Thymus (tissue), 11 donors: ENCODE measurements around the gene VTI1A. TPM values are rescaled to one million over a fixed set of nuclear protein-coding genes. Genes with fewer than 3 reads are reported as not detected.

Experiments
- DNase-seq, 9 donors: peaks; one replicate each; pipeline ENCODE4 v3.0.0-alpha.2; 2013; ENCODE audit warnings: low spot score in 9 of 9, low read depth in 6 of 9, missing footprints in 1 of 9
- H3K27ac ChIP-seq, 2 donors: one replicate each; pipeline ENCODE4 v1.5.1; 2013; ENCODE audit warnings: control low read depth in 1 of 2, low read depth in 1 of 2, low read length in 1 of 2, mild to moderate bottlenecking in 1 of 2, moderate library complexity in 1 of 2
- H3K27me3 ChIP-seq, 2 donors: one replicate each; pipeline ENCODE4 v1.5.1; 2013; ENCODE audit warnings: low read length in 1 of 2; ENCODE audit not compliant: control insufficient read depth in 2 of 2, insufficient read depth in 1 of 2
- H3K36me3 ChIP-seq, 2 donors: one replicate each; pipeline ENCODE4 v1.5.1; 2013; ENCODE audit warnings: low read length in 1 of 2, mild to moderate bottlenecking in 1 of 2, moderate library complexity in 1 of 2; ENCODE audit not compliant: control insufficient read depth in 2 of 2, insufficient read depth in 2 of 2
- H3K4me1 ChIP-seq, 2 donors: one replicate each; pipeline ENCODE4 v1.5.1; 2013; ENCODE audit warnings: low read length in 2 of 2; ENCODE audit not compliant: control insufficient read depth in 2 of 2, insufficient read depth in 2 of 2
- H3K4me3 ChIP-seq, 2 donors: one replicate each; pipeline ENCODE4 v1.5.1; 2013; ENCODE audit warnings: low read length in 2 of 2, control low read depth in 1 of 2, mild to moderate bottlenecking in 1 of 2
- H3K9me3 ChIP-seq, 2 donors: one replicate each; pipeline ENCODE4 v1.5.1; 2013; ENCODE audit warnings: low read length in 1 of 2, mild to moderate bottlenecking in 1 of 2; ENCODE audit not compliant: control insufficient read depth in 2 of 2, insufficient read depth in 1 of 2
- WGBS: extraction: QIAGEN DNeasy Blood & Tissue Kit; methylation state at CpG from one replicate; pipeline ENCODE4 v1.1.7; 2013; 5-methylcytosine and 5-hydroxymethylcytosine counted together
- polyA plus RNA-seq: library from polyadenylated mRNA; stranded (reverse); fragments of 200-250 nt; gene quantifications from one replicate; pipeline ENCODE4 v1.2.3, GENCODE V29; 2013
- total RNA-seq: library from RNA; stranded (reverse); fragments of 120-200 nt; gene quantifications from one replicate; pipeline ENCODE4 v1.2.4, GENCODE V29; 2013
- donor health status: healthy.

VTI1A gene
- total and polyA plus RNA-seq, 2 donors: 15.9 to 27.0 TPM

DNA sequence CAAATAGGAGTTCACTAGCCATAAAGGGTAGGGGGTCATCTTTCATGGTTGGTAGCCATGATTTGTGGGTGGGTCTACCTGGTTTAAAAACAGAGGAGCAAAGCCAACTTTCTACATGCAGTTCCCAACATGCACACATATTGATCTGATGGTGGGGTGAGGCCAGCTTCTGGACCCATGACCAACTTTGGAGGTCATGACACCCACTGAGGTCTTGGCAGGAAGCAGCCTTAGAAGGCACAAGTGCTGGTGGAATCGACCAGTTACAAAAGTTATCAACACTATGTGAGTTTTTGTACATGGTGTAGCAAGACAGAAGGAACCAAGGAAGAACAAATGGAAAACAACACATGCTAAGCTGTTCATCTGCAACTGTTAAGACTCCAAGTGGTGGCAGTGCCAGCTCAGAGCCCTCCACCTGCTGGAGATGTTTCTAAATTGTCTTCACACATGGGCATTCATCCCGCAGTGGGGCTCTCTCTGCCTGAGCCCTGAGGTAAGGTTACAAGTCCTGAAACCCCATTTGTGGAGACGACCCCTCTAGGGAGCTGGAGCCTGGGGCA lies 401.9 kb downstream of the VTI1A start:
- Histone ChIP-seq H3K9me3 (peaks cover 2 to 25% of the 10 kb centered on the region in 2 donors), H3K4me3 (no peak overlapping the region), H3K36me3 (no peaks in the 10 kb centered on the region), H3K4me1 (no peaks in the 10 kb centered on the region), H3K27ac (no peak overlapping the region), H3K27me3 (no peaks in the 10 kb centered on the region)
- no peak for DNase-seq
- 99% methylated on average over 3 of the region's 3 CpGs for WGBS

DNA sequence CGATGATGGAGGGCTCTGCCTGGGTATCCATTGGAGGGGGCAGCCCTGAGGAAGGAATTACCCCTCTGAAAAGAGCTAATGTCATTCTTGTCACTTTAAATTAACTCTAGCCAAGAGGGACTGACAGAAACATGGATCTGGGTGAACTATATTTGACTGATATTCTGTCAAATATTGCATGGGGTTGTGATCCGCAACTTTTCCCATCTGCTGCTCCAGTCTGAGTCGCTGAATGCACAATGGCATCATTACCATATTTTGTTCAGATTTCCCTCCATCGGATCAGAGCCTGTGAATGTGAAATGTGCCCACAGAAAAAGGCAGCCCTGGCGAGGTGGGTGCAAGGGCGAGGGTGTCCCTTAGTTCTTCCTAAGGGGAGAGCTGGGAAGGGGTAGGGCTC lies 402.5 kb downstream of the VTI1A start:
- H3K4me3 ChIP-seq: no peak overlapping the region
- H3K27ac ChIP-seq: no peak overlapping the region
- H3K36me3 ChIP-seq: no peaks in the 10 kb centered on the region
- no peak for DNase-seq
- H3K9me3 ChIP-seq: peaks cover 2 to 25% of the 10 kb centered on the region in 2 donors
- no peaks in the 10 kb centered on the region for H3K4me1 ChIP-seq
- H3K27me3 ChIP-seq: no peaks in the 10 kb centered on the region
- WGBS: 99% methylated on average over 6 of the region's 6 CpGs

DNA sequence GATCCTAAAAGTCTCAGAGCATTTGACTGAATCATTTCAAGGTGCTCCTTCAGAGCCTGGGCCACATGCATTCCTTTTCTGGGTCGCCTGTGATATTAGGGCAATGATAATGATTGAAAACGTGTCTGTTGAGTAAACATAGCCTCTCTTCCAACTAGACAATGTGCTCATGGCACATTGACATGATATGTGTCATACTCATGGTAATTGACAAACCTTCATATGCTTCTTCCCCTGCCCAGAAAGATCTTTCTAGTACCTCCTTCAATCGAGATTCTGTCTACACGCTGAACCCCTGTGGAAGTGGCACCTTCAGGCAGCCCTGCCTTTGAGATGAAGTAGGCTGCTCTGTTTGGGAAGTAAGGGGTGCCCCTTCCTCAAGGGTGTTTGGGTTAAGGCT lies 404.2 kb downstream of the VTI1A start:
- Histone ChIP-seq H3K9me3 (peaks cover 1 to 17% of the 10 kb centered on the region in 2 donors), H3K36me3 (no peaks in the 10 kb centered on the region), H3K27ac (no peak overlapping the region), H3K4me1 (no peaks in the 10 kb centered on the region), H3K4me3 (no peak overlapping the region), H3K27me3 (no peaks in the 10 kb centered on the region)
- no peak for DNase-seq
- 97% methylated on average over 4 of the region's 4 CpGs for WGBS

DNA sequence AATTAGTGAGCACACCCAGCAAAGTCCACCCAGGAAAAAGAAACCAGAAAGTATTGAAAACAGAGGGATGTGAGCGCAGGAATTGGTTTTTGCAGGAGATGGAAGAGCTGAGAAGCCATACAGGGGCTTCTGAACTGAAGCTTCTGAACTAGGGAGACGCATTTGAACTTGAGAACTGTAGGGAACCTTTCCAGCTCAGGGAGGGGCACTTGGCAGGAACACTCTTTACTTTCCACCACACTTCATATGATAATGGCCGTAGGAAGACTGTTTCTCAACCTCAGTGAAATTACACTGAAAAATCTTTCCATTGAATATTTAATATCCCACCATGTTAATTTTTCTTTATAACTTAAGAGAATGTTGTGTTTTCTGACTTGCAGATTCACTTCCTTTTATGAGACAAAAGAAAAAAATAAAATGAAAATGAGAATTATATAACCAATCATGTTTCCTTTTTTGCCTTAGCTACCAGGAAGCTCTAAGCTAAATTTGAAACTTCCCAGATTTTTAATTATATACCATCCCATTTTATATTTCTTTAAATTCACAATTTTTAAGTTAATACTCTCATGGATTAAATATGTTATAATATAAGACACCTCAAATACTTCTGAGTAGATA lies 404.7 kb downstream of the VTI1A start:
- WGBS: 88% methylated on average over 3 of the region's 3 CpGs

DNA sequence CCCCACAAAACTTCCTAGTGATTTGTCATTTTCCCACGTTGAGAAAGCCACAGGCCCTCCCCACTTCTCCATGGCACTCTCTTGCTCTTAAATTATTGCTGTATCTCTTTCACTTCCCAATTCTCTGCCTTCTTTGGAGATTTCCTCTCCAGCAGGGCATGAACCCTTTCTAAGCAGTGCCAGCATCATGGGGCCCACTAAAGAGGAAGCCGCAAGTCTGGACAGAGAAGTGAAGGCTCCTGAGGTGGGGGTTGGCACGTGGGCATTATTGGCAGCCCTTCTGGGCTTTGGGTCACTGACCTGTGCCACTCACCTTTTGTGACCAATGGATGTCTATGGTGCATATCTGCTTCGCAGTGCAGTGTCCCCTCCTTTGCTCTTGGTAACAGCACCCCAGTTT lies 405.3 kb downstream of the VTI1A start:
- Histone ChIP-seq H3K27me3 (no peaks in the 10 kb centered on the region), H3K36me3 (no peaks in the 10 kb centered on the region), H3K4me3 (no peak overlapping the region), H3K4me1 (no peaks in the 10 kb centered on the region), H3K9me3 (peaks cover 1 to 10% of the 10 kb centered on the region in 2 donors), H3K27ac (no peak overlapping the region)
- 49% methylated on average over 4 of the region's 4 CpGs for WGBS
- DNase-seq: peak in 1 of 9 donors; percentile 23

More for the DNA sequence above, 404.7 kb downstream of the VTI1A start:
- Histone ChIP-seq H3K4me3 (no peak overlapping the region), H3K27me3 (no peaks in the 10 kb centered on the region), H3K9me3 (peaks cover 1 to 13% of the 10 kb centered on the region in 2 donors), H3K36me3 (no peaks in the 10 kb centered on the region), H3K4me1 (no peaks in the 10 kb centered on the region), H3K27ac (no peak overlapping the region)
- no peak for DNase-seq

DNA sequence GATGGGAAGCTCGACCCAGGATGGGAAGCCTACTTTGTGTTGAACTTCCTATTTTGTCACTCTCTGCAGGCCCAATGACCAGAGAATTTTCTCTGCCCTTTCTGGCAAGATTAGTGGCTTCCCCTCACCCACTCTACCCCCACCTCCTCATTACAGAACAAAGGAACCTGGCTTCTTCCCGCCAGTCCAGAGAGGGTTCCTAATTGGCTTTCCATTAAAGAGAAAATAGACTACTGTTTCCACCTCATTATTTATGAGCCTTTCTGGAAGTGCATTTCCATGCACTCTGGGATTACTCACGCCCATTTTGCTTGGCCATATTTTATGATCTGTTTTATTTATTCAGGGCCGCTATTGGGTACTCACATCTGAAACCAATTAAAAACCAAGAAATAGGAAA lies 408.1 kb downstream of the VTI1A start:
- H3K4me3 ChIP-seq: no peak overlapping the region
- no peak for DNase-seq
- 97% methylated on average over 4 of the region's 4 CpGs for WGBS

DNA sequence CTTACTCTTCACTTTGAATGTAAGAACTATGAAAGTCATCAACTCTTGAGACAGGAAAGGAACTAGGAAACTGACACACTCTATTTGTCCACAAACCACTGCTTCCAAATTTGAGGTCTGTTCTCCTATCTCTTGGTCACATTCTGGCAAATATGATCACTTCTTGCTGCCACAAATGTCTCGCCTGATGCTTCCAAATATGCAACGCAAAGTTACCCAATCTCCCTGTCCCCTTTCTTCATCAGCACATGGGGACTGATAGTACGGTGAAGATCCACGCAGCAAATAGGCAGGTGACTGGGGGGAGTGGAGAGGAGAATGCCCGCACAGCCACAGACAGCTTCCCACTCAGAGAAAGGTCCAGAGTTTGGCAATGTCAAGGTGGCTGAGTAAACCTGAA lies 410.5 kb downstream of the VTI1A start:
- 98% methylated on average over 5 of the region's 5 CpGs for WGBS
- no peak overlapping the region for H3K4me3 ChIP-seq
- DNase-seq: no peak
- H3K36me3 ChIP-seq: no peaks in the 10 kb centered on the region
- no peaks in the 10 kb centered on the region for H3K9me3 ChIP-seq
- no peaks in the 10 kb centered on the region for H3K27me3 ChIP-seq
- H3K27ac ChIP-seq: no peak overlapping the region
- no peaks in the 10 kb centered on the region for H3K4me1 ChIP-seq

More for the DNA sequence above, 408.1 kb downstream of the VTI1A start:
- Histone ChIP-seq H3K27me3 (no peaks in the 10 kb centered on the region), H3K9me3 (no peaks in the 10 kb centered on the region), H3K36me3 (no peaks in the 10 kb centered on the region), H3K4me1 (no peaks in the 10 kb centered on the region), H3K27ac (no peak overlapping the region)

DNA sequence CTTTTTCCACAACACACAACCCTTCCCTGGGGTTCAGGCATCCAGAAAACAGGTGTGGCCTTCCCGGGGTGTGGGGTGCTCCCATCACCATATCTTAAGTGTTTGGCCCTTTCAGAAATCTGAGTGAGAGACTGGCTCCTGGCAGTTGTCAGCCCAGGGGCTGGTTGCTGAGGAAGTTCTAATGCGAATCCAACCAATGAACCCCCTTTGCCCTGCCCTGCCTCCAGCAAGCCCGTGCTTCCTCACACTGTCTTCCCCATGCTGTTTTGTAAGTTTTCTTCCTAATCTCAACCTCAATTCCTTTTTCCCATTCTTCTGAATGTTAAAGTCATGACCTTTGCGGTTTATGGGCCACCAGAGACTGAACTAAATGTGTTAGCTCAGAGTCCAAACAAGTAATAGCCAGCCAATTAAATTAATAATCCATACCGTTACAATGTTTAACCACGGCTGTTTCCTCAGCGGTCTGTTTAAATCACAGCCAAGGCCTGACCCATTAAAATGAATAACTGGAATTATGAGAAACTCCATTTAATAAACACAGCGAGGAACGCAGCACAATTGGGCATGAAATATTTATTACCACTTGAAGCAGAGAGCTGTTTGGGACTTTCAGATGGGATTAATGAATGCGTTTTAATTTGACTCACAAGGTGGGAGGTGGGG lies 412.1 kb downstream of the VTI1A start:
- Histone ChIP-seq H3K4me3 (no peak overlapping the region), H3K9me3 (peaks cover 0 to 2% of the 10 kb centered on the region in 2 donors), H3K36me3 (no peaks in the 10 kb centered on the region), H3K27me3 (no peaks in the 10 kb centered on the region), H3K4me1 (no peaks in the 10 kb centered on the region), H3K27ac (no peak overlapping the region)
- WGBS: 86% methylated on average over 10 of the region's 10 CpGs
- DNase-seq: no peak

DNA sequence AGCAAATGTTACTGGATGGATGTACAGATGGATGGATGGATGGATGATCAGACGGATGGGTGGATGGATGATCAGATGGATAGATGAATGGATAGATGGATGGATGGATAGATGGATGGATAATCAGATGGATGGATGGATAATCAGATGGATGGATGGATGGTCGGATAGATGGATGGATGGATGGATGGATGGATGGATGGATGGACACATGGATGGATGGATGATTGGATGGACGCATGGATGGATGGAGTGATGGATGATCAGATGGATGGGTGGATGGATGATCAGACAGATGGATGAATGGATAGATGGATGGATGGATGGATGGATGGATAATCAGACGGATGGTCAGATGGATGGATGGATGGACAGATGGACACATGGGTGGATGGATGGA lies 412.8 kb downstream of the VTI1A start:
- no peaks in the 10 kb centered on the region for H3K4me1 ChIP-seq

More for the DNA sequence above, 412.8 kb downstream of the VTI1A start:
- DNase-seq: no peak
- H3K4me3 ChIP-seq: no peak overlapping the region
- H3K36me3 ChIP-seq: no peaks in the 10 kb centered on the region
- WGBS: 96% methylated on average over 4 of the region's 4 CpGs
- peaks cover 0 to 3% of the 10 kb centered on the region in 2 donors for H3K9me3 ChIP-seq
- H3K27me3 ChIP-seq: no peaks in the 10 kb centered on the region
- H3K27ac ChIP-seq: no peak overlapping the region
